ENCODE data around the gene CLEC3B. TPM values are rescaled to one million over a fixed set of nuclear protein-coding genes. Genes with fewer than 3 reads are reported as not detected.
"Not testable (repeated sequence)": the region's sequence is repeated elsewhere in the genome, so short reads cannot be mapped to it uniquely, and the experiment has no call there.

The CLEC3B gene
- total RNA-seq, 1 donor from 2014 or later, result not detected

GRCh38 chr3:44984335-44984734 lies 41.8 kb upstream of the CLEC3B start:
- no peak overlapping the region for H3K4me3 Mint-ChIP-seq (ENCODE audit: unreplicated experiment)
- peaks cover 6% of the 10 kb centered on the region for H3K36me3 Mint-ChIP-seq (ENCODE audit: unreplicated experiment)
- no peak overlapping the region for H3K27ac Mint-ChIP-seq (ENCODE audit: unreplicated experiment)
- DNase-seq, result no peak
- H3K4me1 Mint-ChIP-seq (ENCODE audit: low read depth, unreplicated experiment), result no peaks in the 10 kb centered on the region
- TF ChIP-seq, protein P1, sequence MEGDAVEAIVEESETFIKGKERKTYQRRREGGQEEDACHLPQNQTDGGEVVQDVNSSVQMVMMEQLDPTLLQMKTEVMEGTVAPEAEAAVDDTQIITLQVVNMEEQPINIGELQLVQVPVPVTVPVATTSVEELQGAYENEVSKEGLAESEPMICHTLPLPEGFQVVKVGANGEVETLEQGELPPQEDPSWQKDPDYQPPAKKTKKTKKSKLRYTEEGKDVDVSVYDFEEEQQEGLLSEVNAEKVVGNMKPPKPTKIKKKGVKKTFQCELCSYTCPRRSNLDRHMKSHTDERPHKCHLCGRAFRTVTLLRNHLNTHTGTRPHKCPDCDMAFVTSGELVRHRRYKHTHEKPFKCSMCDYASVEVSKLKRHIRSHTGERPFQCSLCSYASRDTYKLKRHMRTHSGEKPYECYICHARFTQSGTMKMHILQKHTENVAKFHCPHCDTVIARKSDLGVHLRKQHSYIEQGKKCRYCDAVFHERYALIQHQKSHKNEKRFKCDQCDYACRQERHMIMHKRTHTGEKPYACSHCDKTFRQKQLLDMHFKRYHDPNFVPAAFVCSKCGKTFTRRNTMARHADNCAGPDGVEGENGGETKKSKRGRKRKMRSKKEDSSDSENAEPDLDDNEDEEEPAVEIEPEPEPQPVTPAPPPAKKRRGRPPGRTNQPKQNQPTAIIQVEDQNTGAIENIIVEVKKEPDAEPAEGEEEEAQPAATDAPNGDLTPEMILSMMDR (IDR thresholded peaks at IDR 0.05; ENCODE audit: partially characterized antibody, unreplicated experiment), result no peak
- no peaks in the 10 kb centered on the region for H3K9me3 Mint-ChIP-seq (ENCODE audit: unreplicated experiment)
- no peaks in the 10 kb centered on the region for H3K27me3 Mint-ChIP-seq (ENCODE audit: unreplicated experiment)

DNA sequence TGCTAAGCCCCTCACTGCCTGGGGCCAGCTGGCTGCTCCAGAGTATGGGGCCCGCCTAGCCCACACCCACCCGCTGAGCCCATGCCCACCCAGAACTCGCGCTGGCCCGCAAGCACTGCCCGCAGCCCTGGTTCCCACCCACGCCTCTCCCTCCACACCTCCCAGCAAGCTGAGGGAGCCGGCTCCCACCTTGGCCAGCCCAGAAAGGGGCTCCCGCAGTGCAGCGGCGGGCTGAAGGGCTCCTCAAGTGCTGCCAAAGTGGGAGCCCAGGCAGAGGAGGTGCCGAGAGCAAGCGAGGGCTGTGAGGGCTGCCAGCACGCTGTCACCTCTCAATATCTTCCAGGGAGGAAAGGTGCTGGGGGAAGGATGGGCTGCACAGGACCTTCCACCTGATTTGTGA lies 39.8 kb upstream of the CLEC3B start:
- H3K4me3 Mint-ChIP-seq (ENCODE audit: unreplicated experiment); H3K36me3 Mint-ChIP-seq (ENCODE audit: unreplicated experiment); H3K27me3 Mint-ChIP-seq (ENCODE audit: unreplicated experiment); DNase-seq; H3K9me3 Mint-ChIP-seq (ENCODE audit: unreplicated experiment); H3K4me1 Mint-ChIP-seq (ENCODE audit: low read depth, unreplicated experiment); H3K27ac Mint-ChIP-seq (ENCODE audit: unreplicated experiment): not testable (repeated sequence)

- TF ChIP-seq, protein P1 (IDR thresholded peaks at IDR 0.05; ENCODE audit: partially characterized antibody, unreplicated experiment), result no peak
- Mint-ChIP-seq H3K4me1 (ENCODE audit: low read depth, unreplicated experiment) (no peaks in the 10 kb centered on the region), H3K27me3 (ENCODE audit: unreplicated experiment) (no peaks in the 10 kb centered on the region), H3K27ac (ENCODE audit: unreplicated experiment) (no peak overlapping the region), H3K36me3 (ENCODE audit: unreplicated experiment) (peaks cover 6% of the 10 kb centered on the region), H3K4me3 (ENCODE audit: unreplicated experiment) (no peak overlapping the region), H3K9me3 (ENCODE audit: unreplicated experiment) (no peaks in the 10 kb centered on the region)
- no peak for DNase-seq
Observed at GRCh38 chr3:44987332-44987731, 38.8 kb upstream of the CLEC3B start.

GRCh38 chr3:44988073-44988472 lies 38.0 kb upstream of the CLEC3B start:
- Mint-ChIP-seq H3K9me3 (ENCODE audit: unreplicated experiment) (peaks cover 1% of the 10 kb centered on the region), H3K36me3 (ENCODE audit: unreplicated experiment) (peaks cover 6% of the 10 kb centered on the region), H3K4me1 (ENCODE audit: low read depth, unreplicated experiment) (peaks cover 3% of the 10 kb centered on the region), H3K27me3 (ENCODE audit: unreplicated experiment) (no peaks in the 10 kb centered on the region), H3K4me3 (ENCODE audit: unreplicated experiment) (no peak overlapping the region), H3K27ac (ENCODE audit: unreplicated experiment) (no peak overlapping the region)
- no peak for DNase-seq
- TF ChIP-seq, protein P1 (IDR thresholded peaks at IDR 0.05; ENCODE audit: partially characterized antibody, unreplicated experiment), result peak; percentile 60

GRCh38 chr3:44989141-44989540 lies 37.0 kb upstream of the CLEC3B start:
- TF ChIP-seq, protein P1 (IDR thresholded peaks at IDR 0.05; ENCODE audit: partially characterized antibody, unreplicated experiment), result no peak
- no peak overlapping the region for H3K4me3 Mint-ChIP-seq (ENCODE audit: unreplicated experiment)
- peaks cover 6% of the 10 kb centered on the region for H3K36me3 Mint-ChIP-seq (ENCODE audit: unreplicated experiment)
- H3K27ac Mint-ChIP-seq (ENCODE audit: unreplicated experiment), result no peak overlapping the region
- H3K9me3 Mint-ChIP-seq (ENCODE audit: unreplicated experiment), result peaks cover 2% of the 10 kb centered on the region
- H3K4me1 Mint-ChIP-seq (ENCODE audit: low read depth, unreplicated experiment), result peaks cover 11% of the 10 kb centered on the region
- peaks cover 2% of the 10 kb centered on the region for H3K27me3 Mint-ChIP-seq (ENCODE audit: unreplicated experiment)
- no peak for DNase-seq

Measured in glutamatergic neuron (in vitro differentiated cells).